Type B pancreatic cell (in vitro differentiated cells): Measurements from ENCODE around the gene DNAJB9. TPM values are rescaled to one million over a fixed set of nuclear protein-coding genes. Genes with fewer than 3 reads are reported as not detected.
A peak's percentile ranks its signal among the peaks of the same experiment; 100 is the strongest.

Experiments
- DNase-seq: peaks from one replicate; pipeline ENCODE4 v3.0.0; 2021; ENCODE audit warnings: mixed read lengths; ENCODE audit not compliant: unreplicated experiment; ENCODE audit errors: extremely low spot score
- H3K27ac Mint-ChIP-seq: 2 replicates; pipeline ENCODE4 v1.8.0; 2021; ENCODE audit warnings: mild to moderate bottlenecking, mixed read lengths
- H3K27me3 Mint-ChIP-seq: 2 replicates; pipeline ENCODE4 v1.8.0; 2021; ENCODE audit warnings: mixed read lengths
- H3K36me3 Mint-ChIP-seq: 2 replicates; pipeline ENCODE4 v1.8.0; 2021; ENCODE audit warnings: mixed read lengths
- H3K4me1 Mint-ChIP-seq: one replicate; pipeline ENCODE4 v1.8.0; 2021; ENCODE audit warnings: mixed read lengths; ENCODE audit not compliant: unreplicated experiment
- H3K4me3 Mint-ChIP-seq: 2 replicates; pipeline ENCODE4 v1.8.0; 2021; ENCODE audit warnings: mild to moderate bottlenecking, mixed read lengths
- H3K9me3 Mint-ChIP-seq: 2 replicates; pipeline ENCODE4 v1.8.0; 2021; ENCODE audit warnings: mixed read lengths
- CTCF ChIP-seq: fragments of 200-600 bp; sonication (generic); conservative IDR thresholded peaks from 2 replicates; pipeline ENCODE4 v1.5.0; 2021; ENCODE audit warnings: antibody characterized with exemption, mild to moderate bottlenecking
- total RNA-seq: library from RNA; stranded (reverse); gene quantifications from 2 replicates; pipeline ENCODE4 v1.2.1, GENCODE V29; 2021; ENCODE audit warnings: low replicate concordance

Gene DNAJB9
- total RNA-seq, 1 donor from 2014 or later: 21.5 TPM

- Mint-ChIP-seq H3K4me3 (no peak overlapping the region), H3K27me3 (no peaks in the 10 kb centered on the region), H3K36me3 (no peaks in the 10 kb centered on the region), H3K4me1 (peaks cover 4% of the 10 kb centered on the region), H3K27ac (no peak overlapping the region), H3K9me3 (no peaks in the 10 kb centered on the region)
- TF ChIP-seq CTCF: peak; percentile 59
- no peak for DNase-seq
These were observed 23.1 kb downstream of the DNAJB9 start for GRCh38 chr7:108592646-108593201.

- no peak for TF ChIP-seq CTCF
- Mint-ChIP-seq H3K27ac (no peak overlapping the region), H3K36me3 (no peaks in the 10 kb centered on the region), H3K27me3 (no peaks in the 10 kb centered on the region), H3K9me3 (no peaks in the 10 kb centered on the region), H3K4me3 (no peak overlapping the region), H3K4me1 (peaks cover 13% of the 10 kb centered on the region)
- DNase-seq: no peak
These were observed 26.9 kb downstream of the DNAJB9 start for GRCh38 chr7:108596560-108596959.

DNA sequence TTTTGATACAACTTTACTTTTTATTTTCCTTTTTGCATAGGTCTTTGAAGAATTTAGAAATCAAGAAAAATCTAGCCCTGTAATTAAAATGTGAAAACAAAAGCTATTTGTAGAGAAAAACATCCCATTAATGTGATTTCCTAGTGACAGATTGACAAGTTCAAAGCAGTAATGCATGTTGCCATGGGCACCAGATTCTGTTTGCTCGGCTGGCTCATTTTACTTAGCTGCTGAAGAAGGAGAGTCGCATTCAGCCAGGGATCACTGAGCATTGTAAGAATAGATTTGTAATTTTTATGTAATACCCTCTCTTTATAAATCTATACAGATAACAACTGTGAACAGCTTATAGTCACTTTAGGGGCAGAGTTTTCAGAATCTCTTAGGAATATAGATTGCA, 28.5 kb downstream of the DNAJB9 start:
- no peaks in the 10 kb centered on the region for H3K27me3 Mint-ChIP-seq
- no peak overlapping the region for H3K4me3 Mint-ChIP-seq
- H3K9me3 Mint-ChIP-seq: no peaks in the 10 kb centered on the region
- peaks cover 13% of the 10 kb centered on the region for H3K4me1 Mint-ChIP-seq
- H3K27ac Mint-ChIP-seq: no peak overlapping the region
- TF ChIP-seq CTCF: no peak
- H3K36me3 Mint-ChIP-seq: no peaks in the 10 kb centered on the region
- DNase-seq: no peak

- Mint-ChIP-seq H3K4me3 (peak overlapping the region; percentile 21), H3K9me3 (no peaks in the 10 kb centered on the region), H3K27ac (no peak overlapping the region), H3K36me3 (no peaks in the 10 kb centered on the region), H3K4me1 (peaks cover 13% of the 10 kb centered on the region), H3K27me3 (no peaks in the 10 kb centered on the region)
- no peak for TF ChIP-seq CTCF
- no peak for DNase-seq
These were observed 29.4 kb downstream of the DNAJB9 start for GRCh38 chr7:108598914-108599580.

DNA sequence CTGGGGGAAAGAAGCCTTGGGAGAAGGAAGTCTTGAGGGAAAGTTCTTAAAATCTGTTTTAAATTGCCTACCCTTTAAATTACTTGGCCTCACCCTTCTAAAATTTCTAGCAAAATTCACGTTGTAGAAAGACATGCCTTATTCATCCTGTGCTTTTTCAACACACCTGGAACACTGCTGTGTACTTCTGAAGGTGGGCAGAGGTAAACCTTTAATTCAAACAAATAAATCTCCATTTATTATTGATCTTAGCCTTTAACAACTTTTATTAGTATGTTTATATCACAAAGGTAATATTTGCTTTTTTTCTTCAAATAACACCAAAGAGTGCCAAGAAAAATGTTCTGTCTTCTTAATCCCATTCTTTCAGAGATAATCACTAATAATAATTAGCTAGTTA, 30.7 kb downstream of the DNAJB9 start:
- peaks cover 13% of the 10 kb centered on the region for H3K4me1 Mint-ChIP-seq
- no peaks in the 10 kb centered on the region for H3K9me3 Mint-ChIP-seq
- no peak for TF ChIP-seq CTCF
- no peaks in the 10 kb centered on the region for H3K36me3 Mint-ChIP-seq
- no peak overlapping the region for H3K4me3 Mint-ChIP-seq
- DNase-seq: no peak
- H3K27me3 Mint-ChIP-seq: no peaks in the 10 kb centered on the region
- H3K27ac Mint-ChIP-seq: no peak overlapping the region
